Muscle of back (tissue), 11 donors: ENCODE data around the gene C14orf119. TPM values are rescaled to one million over a fixed set of nuclear protein-coding genes. Genes with fewer than 3 reads are reported as not detected.
"Not testable (repeated sequence)": the region's sequence is repeated elsewhere in the genome, so short reads cannot be mapped to it uniquely, and the experiment has no call there.

Source experiments
- DNase-seq, 3 donors: peaks; one replicate each; pipeline versions ENCODE4 v3.0.0 to v3.0.0-alpha.2; 2013
- polyA plus RNA-seq, 10 donors: library from polyadenylated mRNA; unstranded; fragments of 120-200 nt; gene quantifications; one replicate each; pipeline ENCODE4 v1.2.1, GENCODE V29; 2013; ENCODE audit not compliant: insufficient read length in 10 of 10

C14orf119 gene
- polyA plus RNA-seq, 10 donors = 43.6 to 66.0 (median 52.5) TPM

DNA sequence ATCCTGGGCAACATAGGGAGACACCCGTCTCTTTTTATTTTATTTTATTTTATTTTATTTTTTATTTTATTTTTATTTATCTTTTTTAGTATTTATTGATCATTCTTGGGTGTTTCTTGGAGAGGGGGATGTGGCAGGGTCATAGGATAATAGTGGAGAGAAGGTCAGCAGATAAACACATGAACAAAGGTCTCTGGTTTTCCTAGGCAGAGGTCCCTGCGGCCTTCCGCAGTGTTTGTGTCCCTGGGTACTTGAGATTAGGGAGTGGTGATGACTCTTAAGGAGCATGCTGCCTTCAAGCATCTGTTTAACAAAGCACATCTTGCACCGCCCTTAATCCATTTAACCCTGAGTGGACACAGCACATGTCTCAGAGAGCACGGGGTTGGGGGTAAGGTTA lies 12.3 kb downstream of the C14orf119 start:
- DNase-seq = not testable (repeated sequence)

DNA sequence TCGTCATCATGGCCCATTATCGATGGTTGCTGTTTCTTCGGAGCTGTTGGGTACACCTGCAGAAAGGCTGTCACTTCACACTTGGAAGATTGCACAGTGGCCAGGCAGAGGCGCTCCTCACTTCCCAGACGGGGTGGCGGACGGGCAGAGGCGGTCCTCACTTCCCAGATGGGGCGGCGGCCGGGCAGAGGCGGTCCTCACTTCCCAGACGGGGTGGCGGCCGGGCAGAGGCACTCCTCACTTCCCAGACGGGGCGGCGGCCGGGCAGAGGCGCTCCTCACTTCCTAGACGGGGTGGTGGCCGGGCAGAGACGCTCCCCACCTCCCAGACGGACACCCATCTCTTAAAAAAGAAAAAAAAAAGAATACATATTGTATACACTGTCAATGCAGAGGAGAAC lies 12.9 kb downstream of the C14orf119 start:
- DNase-seq = not testable (repeated sequence)

DNA sequence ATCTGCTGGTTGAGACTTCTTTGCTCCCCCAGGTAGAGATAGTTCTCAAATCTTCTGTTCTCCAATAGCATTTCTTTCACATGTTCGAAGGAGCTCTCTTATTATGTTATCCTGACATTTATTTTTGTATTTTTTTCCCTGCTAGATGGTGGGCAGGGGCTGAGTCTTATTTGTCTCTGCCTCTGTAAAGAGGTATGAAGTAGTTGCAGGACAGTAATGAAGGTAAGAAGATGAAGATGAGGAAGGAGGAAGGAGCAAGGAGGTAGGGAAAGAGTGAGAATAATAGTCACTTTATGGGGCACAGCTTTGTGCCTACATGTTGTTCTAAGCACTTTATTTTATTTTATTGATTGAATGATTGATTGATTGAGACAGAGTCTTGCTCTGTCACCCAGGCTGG lies 14.5 kb downstream of the C14orf119 start:
- no peak for DNase-seq

DNA sequence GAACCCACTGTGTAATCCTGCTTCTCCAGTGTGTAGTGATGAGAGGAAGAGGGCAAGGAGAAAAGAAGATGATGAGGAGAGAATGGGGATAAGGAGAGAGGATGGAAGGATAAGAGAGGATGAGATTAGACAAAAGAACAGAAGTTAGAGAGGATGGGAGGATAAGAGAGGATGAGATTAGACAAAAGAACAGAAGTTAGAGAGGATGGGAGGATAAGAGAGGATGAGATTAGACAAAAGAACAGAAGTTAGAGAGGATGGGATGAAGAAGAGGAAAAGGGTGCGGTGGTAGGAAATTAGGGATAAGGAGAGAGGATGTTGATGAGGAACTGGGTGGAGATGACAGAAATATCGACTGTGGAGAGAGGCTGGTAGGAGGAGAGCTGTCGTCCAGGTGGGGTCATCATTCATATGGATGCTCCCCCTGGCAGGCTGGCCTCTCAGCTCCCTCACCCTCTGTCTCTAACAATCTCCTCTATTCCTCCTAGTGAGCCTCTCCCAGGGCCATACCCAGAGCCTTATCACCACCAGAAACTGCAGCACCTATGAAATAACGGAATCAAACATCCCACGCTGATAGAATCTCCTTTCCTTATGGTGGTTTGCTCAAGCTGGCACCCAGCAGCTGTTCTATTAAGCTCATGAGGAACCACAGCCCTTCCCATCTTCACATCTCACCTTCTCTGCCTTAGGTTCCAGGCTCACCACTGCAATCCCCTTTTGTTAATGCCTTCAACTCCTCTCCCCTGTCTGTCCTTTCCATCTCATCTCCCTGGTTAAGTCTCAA lies 15.5 kb downstream of the C14orf119 start:
- DNase-seq = no peak

DNA sequence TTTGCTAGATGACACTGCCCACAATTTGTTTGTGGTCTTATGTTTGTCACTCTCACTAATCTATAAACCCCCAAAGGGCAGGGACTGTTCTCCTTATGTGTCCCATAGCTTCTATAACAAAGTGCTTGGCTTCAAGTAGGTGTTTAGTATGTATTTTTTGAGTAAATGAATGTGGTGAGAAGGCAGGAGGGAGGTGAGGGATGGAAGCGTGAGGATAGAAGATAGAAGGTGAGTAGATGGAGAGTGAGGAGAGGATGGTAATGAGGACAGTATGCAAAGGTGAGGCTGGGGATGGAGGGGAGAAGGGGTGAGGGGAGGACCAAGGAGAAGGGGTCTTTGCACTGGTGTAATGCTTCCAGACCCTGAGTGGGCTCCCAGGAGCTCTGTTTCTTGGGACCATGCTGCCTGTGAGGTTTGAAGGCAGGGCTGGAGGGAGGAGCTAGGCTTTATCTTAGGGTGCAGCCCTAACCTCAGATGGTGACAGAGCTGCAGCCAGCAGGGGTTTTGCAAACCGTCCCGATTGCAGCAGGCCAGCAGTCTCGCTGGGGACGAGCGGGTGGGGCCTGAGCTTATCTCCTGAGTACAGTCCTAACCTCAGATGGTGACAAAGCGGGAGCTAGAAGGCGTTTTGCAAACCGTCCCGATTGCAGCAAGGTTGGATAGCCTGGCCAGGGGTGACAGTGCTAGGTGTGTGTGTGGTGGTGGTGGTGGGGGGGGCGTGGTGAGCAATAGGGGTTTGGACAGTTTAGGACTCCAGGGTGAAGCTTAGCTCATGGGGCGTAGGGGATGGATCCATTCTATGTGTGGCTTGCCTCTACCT lies 17.3 kb downstream of the C14orf119 start:
- DNase-seq = no peak

DNA sequence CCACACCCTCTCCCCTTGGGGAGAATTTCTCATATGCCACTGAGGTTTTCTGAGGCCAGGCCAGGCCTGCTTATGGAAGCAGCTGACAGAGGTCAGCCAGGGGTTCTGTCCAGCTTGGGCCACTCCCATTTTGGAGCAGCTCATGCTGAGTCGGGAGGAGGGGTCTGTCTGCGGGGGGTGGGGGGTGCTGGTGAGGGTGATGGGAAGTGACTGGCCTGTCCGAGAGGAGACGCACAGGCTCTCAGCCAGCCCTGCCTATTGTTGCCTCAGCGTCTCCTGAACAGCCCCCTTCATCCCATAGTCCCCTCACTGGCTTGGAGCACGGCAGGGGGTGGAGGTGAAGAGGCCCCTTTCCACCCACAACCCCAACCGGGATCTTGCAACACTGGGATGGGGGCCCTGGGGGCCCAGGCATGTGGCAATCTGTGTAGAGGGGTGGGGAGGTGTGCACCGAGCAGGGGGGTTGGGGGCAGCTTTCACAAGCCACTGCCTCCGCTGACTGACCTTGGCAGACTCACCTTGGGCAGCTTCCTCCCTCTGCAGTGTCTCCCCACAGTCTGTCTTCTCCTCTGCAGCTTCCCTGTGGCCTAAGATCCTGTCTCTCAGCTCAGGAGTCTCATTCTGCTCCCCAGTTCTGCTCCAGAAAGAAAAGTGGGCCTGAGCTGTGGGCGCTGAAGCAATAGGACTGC lies 18.3 kb downstream of the C14orf119 start:
- DNase-seq = peak in 2 of 3 donors; percentile 42 to 62

DNA sequence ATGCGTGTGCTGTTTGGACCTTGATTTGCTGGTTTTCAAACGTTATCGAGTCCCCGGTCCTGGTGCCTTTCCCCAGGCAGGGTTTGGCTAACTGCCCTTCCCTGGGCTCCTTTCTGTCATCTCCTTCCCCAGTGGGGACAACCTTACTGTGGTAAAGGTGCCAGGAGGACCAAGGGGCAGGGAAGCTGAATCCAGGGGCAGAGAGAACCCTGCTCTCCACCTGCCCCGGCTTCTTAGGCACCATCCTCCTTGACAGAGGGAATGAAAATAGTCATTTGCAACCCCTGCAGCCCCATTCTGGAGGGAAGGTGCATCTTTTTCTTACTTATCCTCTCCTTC lies 18.8 kb downstream of the C14orf119 start:
- DNase-seq = no peak

DNA sequence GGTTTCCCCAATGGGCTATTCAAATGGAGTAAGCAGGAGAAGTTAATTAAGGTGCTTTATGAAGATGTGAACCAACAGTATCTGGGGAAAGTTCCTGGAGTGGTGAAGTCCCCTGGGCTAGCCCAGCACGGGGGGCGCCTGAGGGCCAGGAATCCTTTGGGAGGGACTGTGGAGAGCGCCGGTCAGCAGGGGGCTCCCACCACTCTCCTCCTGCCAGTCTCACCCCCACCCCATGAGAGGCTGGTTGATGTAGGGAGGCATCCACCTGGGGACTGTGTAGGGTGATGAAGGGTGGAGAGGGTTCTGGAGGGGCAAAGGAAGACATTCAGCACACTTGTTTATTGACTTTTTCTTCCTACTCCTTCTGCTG lies 19.3 kb downstream of the C14orf119 start:
- no peak for DNase-seq

DNA sequence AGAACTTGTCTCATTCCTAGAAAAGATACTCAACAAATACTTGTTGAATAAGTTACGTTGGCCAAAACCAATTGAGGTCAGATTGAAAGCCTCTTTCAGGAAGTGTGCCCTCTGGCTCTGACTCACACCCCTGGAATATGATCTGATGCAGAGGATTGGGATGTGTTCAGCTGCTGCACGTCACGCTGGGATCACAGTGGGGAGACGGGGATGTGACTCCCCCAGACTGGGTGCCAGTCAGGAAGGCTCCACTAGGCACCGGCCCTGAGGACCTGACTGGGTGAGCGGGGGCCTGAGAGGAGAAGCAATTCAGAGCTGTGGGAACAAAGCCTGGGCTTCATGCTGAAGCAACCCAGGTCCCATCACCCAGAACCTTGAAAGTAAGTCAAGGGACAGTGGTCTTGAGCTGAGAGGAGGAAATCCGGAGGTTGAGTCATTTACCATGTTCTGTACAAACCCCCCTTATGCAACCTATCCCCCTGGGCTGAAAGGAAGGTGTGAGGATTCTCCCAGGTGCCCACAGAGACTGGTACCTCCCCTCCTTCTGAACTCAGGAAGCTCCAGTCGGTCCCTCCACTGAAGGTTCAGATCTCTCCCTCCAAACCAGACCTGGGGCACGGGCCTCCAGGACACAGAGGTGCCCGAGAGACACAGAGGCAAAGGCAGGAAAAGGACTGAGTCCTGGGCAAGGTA lies 19.9 kb downstream of the C14orf119 start:
- peak in 1 of 3 donors; percentile 87 for DNase-seq

DNA sequence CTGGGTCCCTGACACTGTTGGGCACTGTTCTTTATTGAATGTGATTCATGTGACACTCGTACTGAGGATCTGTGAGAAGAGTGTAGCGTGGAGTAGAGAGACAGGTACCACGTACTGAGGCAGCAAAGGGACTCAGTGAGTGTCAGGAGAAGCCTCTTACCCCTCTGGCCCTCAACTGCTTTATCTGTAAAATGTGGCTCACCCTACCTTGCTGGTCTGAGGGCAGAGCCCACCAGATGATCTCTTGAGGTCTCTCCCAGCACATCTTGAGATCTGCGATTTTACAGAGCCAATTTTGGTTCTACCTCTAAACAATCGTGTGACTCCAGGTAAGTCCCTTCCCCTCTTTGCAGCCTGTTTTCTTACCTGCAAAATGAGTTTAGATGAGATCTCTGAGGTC lies 20.6 kb downstream of the C14orf119 start:
- no peak for DNase-seq

DNA sequence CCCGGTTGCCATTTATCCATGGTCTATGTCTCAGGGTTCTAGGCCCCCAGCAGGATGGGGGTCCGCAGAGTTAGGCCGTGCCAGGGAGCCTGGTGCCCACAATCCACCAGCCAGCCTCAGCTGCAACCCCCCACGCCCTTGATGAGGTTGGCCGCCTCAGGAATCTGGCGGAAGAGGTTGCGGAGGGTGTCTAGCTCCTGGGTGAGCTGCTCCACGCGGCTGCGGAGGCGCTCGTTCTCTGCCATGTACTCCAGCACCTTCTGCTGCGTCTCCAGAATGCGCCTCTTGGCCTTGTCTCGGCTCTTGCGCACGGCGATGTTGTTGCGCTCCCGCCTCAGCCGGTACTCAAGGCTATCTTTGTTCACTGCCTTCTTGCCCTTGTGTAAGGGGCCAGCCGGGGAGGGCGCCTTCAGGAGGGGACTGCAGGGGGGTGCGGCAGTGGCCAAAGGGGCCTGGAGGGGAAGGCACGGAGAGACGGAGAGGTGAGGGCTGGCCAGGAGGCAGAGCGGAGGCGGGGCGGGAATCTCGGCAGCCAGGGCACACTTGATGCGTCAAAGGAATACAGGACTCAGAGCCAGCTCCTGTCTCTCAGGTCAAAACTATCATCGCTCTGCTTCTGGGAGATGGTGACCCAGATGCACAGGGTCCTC lies 22.2 kb downstream of the C14orf119 start:
- DNase-seq = no peak

DNA sequence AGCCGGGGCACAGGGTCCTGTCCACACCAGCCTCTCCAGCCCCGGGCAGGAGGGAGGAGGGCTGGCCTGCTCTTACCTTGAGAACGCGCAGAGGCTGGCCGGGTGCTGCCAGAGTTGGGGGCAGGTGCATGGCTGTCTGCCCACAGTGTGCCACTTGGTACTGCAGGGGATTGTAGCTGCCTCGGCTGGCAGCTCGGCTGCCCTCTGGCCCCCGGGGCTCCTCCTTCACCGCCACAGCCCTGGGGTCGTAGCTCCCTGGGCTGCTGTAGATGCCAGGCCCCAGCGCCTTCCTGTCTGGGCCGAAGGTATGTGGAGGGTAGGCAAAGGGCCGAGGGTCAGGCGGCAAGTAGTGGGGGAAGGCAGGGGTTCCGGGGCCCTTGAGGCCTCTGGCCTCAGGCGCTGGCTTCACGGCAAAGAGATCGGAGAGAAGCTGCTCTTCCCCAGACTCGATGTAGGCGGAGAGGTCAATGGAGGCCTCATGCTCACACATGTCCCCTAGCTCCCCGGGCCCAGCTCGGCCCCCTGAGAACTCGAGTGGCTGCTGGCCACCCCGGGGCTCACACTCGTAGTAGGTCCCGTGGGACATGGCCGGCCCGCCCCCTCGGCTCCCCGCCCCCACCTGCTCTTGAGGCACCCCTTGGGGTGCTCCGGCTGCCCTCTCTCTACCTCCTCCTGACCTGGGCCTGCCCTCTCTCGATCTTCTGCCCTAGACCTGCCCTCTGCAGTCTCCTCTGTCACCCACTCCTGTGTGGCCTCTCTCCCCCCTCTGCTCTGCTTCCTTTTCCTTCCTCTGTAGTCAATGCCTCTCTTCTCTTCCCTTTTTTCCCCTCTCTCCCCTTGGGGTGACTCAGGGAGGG lies 23.4 kb downstream of the C14orf119 start, which contains the start of gene CEBPE:
TSS of gene CEBPE (minus strand) at position 750 of the 857 bp plus-strand sequence. CDS start at position 586, 164 bp downstream.
- no peak for DNase-seq

DNA sequence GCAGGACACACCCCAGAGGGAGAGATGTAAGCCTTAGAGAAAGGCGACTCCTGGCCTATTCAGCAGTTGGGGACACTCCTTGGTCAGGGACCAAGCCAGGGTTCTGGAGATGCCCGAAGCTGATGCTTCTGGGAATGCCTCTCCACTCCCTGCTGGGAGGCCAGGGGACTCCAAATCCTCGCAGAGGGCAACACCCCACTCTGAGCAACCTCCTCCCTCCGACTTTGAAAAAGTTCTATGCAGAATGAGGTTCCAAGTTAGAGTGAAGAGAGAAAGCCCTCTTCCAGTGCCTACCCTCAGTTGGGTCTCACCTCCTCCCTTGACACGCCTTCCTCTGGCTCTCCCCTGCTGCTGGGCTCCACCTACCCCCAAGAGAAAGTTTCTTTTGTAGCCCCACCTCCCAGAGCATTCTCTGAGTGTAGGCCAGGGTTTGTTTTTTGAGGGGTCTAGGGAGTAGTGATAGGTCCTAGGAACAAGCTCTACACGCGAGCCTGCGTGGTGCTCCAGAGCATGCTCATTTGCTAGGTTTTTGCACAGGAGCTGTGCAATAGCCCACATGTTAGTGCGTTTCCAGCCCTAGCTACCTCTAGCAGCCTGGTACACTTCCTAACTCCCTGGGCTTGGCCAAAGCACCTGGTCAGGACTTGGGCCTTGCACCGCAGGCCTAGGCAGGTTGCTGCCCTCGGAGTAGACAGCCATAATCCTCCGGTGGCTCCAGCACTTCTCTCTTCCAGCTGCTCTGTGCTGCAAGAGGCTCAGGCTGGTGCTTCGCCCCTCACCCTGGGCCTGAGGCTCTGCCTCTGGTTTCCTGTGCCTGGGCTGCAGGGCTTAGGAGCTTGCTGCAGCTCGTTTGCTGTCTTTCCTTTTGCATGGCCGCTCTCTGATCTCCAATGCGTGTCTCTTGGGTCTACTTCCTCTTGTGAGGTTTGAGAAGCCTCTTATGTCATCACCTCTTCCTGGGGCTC lies 24.3 kb downstream of the C14orf119 start:
- DNase-seq = peak in 1 of 3 donors; percentile 24

DNA sequence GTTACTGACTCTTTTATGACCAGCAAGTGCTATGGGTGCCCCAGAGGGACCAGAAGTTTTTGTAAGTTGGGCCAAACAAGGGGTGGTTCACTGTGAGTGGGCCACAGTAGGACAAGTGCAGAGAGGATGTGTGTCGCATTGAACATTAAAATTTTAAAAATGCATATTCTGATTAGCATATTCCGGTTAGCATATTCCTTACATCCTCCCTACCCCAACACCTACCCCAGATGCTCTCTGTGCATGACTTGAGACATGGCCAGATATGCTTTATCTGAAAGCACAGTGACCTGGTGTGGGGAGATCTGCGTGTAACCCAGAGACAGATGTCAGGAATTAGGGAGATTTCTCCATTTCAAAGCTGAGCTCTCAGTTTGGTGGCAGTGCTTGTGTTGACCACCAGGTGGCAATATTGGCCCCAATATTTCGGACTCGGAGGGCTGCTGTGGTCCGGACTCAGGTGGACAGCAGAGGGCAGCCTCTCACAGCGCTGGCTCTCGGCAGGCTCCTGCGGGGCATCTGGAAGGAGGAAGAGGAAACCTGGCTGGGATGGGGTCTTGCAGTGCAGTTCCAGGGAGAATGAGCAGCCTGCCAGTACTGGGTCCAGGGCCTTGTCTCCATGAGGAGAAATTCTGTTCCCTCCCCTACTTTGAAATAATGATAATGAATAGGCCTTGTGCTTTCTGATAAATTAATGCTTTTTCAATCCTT lies 25.4 kb downstream of the C14orf119 start:
- DNase-seq = peak; percentile 83 to 93 (median 89)

DNA sequence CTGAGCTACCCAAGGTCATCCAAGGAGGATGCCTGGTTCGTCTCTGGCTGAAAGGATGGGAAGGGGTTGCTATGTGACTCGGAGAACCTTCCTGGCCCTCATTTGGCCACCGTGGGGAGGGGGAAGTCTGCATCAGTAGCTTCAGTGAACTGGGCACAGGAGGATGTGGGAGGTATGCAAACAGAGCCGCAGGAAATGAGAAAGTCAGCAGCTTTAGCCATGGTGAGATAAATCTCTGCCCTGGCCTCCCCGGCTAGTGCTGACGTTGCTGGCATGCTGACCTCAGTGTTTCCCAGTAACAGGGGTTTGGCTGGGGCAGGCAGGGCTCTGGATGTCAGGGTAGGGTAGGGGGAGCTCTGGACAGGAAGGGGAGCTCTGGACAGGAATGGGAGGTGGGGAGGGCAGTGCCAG lies 26.1 kb downstream of the C14orf119 start:
- DNase-seq = peak in 1 of 3 donors; percentile 42

DNA sequence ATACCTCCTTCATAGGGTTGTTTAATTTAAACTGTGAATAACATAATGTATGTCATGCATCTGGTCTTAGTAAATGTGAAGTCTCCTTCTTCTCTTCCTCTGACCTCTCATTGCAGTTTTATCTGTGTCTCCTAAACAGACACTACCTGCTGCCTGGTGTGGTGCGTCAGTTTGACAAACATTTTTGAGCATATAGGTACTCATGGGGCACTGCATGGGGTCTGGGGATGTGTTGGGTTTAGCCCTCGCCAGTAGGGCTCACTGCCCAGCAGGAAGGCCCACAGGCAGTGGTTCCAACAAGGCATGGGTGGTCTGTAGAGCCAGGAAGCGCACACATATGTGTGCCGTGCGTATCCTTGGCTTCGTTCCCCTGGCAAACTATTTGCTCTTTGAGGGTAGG lies 26.8 kb downstream of the C14orf119 start:
- DNase-seq = no peak

DNA sequence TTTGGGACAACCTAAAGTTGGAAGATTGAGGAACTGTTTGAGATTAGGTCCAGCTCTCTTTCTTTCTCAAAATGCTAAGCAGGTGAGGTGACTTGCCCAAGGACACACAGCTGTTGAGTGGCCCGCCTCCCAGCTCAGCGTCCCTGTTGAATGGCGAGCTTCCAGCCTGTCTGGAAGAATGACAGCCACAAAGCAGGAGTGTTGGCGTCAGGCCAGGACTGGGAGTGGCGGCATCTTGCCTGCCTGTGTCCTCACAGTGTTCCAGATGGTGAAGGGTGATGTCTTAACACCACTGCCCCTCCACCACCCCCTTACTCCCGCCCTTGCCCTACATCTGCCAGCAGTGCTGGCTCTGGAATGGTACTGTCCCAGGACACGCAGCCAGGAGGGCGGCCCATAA lies 28.1 kb downstream of the C14orf119 start:
- no peak for DNase-seq

DNA sequence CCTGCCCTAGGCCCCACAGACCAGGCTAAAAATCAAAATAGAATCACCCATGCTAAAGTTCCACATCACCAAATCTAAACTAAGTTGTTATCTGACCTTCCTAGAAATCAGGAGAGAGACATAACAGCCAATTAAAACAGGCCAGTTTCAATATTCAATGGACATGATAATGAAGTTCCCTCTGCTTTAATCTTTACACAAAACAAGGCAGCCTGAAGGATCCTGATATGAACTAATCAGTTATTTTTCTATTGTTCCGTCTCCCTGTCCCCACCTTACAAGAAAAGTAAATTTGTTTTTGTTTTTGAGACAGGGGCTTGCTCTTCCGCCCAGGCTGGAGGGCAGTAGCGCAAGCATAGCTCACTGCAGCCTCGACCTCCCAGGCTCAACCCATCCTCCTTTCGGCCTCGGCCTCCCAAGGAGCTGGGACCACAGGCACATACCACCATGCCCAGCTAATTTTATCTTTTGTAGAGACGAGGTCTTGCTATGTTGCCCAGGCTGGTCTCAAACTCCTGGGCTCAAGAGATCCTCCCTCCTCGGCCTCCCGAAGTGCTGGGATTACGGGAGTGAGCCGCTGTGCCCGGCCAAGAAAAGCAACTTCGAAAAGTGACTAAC lies 29.1 kb downstream of the C14orf119 start:
- no peak for DNase-seq
